Stimulated activated CD8-positive, alpha-beta memory T cell treated with anti-CD3 and anti-CD28 coated beads, Interleukin-7, amount 100 ng/mL, for 4 hours (primary cell): ENCODE measurements around the gene THTPA.

Experiments used
- DNase-seq, 2 donors: peaks; one replicate each; pipeline ENCODE4 v3.0.0-alpha.2; 2020; ENCODE audit warnings: low read depth in 2 of 2

Gene THTPA

GRCh38 chr14:23551266-23552028 is 4.6 kb upstream of the THTPA start, which contains the start of gene ZFHX2:
Gene ZFHX2 (minus strand): TSS chr14:23551765. CDS start chr14:23535325, 16,440 bp downstream.
- DNase-seq, result peak; percentile 80 to 83

DNA sequence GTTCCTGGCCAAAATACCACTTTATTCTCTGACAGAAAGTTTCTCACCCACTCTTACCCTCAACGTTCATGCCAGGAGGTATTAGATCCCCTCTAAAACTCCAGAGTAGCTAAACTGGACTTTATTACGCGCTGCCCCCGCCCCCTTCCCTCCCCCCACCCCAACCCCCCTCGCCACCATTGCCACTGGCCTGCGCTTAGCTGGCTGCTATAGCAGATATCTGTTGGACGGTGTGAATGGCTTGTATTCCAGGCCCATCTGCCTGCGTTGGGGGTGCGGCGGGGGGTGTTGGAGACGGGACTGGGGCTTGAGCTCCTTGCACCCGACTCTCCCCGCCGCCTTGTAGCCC is 564 bp upstream of the THTPA start:
- no peak for DNase-seq

DNA sequence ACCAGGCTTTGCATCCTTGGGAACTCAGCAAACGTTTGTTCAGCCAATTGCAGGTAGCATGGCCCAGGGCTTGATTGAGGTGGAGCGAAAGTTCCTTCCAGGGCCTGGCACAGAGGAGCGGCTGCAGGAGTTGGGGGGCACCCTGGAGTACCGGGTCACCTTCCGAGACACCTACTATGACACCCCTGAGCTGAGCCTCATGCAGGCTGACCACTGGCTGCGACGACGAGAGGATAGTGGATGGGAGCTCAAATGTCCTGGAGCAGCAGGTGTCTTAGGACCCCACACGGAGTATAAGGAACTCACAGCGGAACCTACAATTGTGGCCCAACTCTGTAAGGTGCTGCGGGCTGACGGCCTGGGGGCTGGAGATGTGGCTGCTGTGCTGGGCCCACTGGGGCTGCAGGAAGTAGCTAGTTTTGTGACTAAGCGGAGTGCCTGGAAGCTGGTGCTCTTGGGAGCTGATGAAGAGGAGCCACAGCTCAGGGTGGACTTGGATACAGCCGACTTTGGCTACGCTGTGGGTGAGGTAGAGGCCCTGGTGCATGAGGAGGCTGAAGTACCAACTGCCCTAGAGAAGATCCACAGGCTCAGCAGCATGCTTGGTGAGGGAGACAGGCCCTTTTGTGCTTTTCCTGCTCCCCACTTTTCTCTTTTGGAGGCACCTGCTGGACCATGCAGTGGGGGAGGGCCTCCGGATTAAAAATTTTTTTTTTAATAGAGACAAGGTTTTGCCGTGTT is 799 bp downstream of the THTPA start:
- no peak for DNase-seq

DNA sequence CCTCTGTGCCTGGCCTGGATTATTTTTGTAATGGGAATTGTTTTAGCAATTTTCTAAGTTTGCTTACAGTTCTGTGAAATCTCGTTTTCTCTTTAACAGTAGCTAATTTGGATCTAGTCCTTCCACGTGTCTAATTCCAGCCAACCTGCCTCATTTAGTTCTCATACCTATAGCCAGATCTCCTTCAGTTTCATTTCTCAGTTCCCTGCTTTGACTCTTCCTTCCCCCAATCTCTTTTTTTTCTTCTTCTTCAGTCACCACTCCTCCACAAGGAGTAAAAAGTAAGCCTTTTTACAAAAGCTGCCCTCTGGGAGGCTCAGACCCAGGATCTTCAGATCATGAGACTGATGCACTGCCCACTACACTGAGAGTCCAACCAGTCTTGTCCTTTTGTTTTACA is 1.4 kb downstream of the THTPA start:
- no peak for DNase-seq

- DNase-seq, result no peak
Observed at GRCh38 chr14:23557946-23558345, 1.9 kb downstream of the THTPA start.

GRCh38 chr14:23558346-23559009 is 2.4 kb downstream of the THTPA start:
- no peak for DNase-seq

GRCh38 chr14:23559010-23559925 is 3.2 kb downstream of the THTPA start:
- DNase-seq, result peak; percentile 28 to 44

GRCh38 chr14:23559926-23560520 is 4.0 kb downstream of the THTPA start:
- no peak for DNase-seq

DNA sequence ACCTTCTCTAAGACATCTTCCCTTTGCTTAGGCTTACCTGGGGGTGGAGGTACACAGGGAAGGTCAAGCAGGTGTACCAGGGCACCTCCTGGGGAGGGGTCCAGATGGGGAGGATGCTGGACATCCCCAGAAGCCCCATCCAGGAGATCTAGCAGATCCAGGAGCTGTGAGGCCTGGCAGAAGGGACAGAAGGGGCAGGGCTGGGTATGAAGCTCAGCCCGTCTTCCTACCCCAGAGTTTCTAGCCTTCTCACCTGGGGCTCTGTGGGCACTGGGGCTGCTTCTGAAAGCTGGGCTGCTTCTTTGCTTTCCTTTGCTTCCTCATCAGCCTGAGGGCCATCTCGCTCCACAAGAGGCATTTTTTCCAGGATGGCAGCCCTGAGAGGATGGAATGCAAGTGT is 5.2 kb downstream of the THTPA start:
- DNase-seq, result no peak

GRCh38 chr14:23561873-23562821 is 6.1 kb downstream of the THTPA start:
- DNase-seq, result no peak

GRCh38 chr14:23562822-23563472 is 6.9 kb downstream of the THTPA start:
- DNase-seq, result peak; percentile 32 to 41

GRCh38 chr14:23563473-23564180 is 7.6 kb downstream of the THTPA start:
- DNase-seq, result no peak

- no peak for DNase-seq
Observed at GRCh38 chr14:23564181-23564812, 8.2 kb downstream of the THTPA start.

- no peak for DNase-seq
Observed at GRCh38 chr14:23564876-23565275, 8.8 kb downstream of the THTPA start.

DNA sequence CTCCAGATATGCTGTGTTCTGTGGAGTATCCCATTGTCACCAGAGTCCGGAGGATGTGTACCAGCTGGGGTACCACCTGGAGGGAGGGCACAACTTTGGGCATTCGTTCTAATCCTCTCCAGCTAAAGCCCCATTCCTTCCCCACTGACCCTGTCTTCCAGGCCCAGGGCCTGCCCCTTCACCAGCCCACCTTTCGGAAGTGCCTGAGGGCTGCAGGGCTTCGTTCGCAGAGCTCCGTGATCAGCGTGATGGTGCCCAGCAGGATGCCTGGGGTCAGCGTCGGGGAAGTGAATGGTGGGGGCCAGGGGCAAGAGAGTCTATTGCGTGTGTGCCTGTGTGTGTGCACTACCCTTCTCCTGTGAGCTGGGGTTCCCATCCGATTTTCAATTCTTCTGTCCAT is 9.6 kb downstream of the THTPA start:
- DNase-seq, result no peak

DNA sequence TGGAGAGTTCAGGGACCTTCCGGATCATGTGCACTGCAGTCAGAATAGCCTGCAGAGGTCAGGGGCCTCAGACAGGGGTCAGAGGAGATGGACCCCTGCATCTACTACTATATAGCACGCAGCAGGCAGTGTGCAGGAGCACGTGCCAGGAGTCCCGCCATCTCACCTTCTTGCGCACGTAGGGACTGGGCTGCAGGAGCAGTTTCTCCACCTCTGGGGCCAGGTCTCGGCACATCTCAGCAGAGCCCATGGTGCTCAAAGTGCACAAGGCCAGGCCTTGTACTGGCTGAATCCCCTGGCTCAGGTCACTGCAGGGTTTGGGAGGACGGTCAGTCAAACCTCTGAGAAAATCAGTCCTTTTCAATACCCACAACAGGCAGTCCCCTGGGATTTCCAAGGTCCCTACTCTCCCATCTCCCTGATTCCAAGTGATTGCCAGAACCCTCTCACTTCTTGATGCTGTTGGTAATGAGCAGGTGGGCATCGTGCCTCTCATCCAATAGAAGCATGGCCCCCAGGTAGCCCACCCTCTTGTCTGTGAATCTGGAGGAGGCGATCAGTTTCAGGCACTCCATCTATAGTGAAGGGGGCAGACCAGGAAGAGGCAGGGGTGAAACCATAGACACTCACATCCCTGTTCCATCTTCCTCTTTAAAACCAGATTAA is 10.2 kb downstream of the THTPA start:
- DNase-seq, result no peak

DNA sequence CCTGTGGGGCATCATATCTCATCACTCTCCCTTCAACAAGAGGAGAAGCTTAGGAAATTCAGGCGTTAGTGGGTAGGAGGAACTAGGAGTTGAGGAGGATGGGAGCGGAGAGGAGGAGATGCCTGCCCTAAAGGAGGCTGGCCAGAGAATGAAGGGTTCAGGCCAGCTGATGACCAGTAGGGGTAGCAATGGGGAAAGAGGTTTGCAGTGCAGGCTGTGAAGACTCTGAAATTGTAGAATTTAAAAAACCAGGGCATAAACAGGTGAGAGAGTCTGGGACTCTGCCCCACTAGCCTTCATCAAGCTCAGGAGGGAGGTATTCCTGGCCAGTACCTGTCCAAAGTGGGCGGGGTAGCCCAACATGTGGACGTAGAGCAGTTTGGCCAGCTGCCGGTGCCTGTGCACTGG is 10.7 kb downstream of the THTPA start:
- DNase-seq, result no peak
